ENCODE measurements around the gene DAB1. TPM values are rescaled to one million over a fixed set of nuclear protein-coding genes. Genes with fewer than 3 reads are reported as not detected.

DAB1 gene
- total and polyA plus RNA-seq, 5 donors from 2014 or later = 0.87 to 5.1 (median 4.0) TPM

DNA sequence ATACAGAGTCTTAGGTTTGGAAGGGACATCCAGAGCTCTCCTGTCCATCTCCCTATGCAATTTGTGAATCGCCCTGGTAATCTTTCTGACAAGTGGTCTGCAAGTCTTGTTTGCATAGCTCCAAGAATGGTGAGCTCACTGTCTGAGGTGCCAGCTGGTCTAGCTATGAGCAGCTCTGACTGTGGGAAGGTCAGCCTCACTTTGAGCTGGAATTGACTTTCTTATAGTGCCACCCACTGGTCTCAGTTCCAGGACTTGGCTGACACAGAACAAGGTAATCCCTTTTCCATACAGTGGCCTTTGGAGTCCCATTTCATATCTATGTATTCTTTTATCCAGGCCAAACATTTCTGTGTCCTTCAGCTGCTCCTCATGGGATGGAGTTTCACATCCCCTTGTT lies 362.5 kb downstream of the DAB1 start:
- H3K36me3 ChIP-seq (ENCODE audit: control insufficient read depth, insufficient read depth, low read length) = no peaks in the 10 kb centered on the region
- no peak overlapping the region for H3K27ac ChIP-seq (ENCODE audit: insufficient read depth, low read length, poor library complexity, severe bottlenecking)
- no peaks in the 10 kb centered on the region for H3K27me3 ChIP-seq (ENCODE audit: control insufficient read depth, insufficient read depth, low read length)
- Mint-ChIP-seq H3K27me3 (no peaks in the 10 kb centered on the region), H3K36me3 (no peaks in the 10 kb centered on the region), H3K9me3 (no peaks in the 10 kb centered on the region), H3K4me3 (no peak overlapping the region), H3K4me1 (peaks cover 0 to 3% (median 0%) of the 10 kb centered on the region in 4 donors), H3K27ac (no peak overlapping the region)
- DNase-seq = no peak
- ATAC-seq (ENCODE audit: low read depth in 2 of 2) = no peak
- no peaks in the 10 kb centered on the region for H3K9me3 ChIP-seq (ENCODE audit: control insufficient read depth in 2 of 2, low read length in 2 of 2)
- no peaks in the 10 kb centered on the region for H3K4me1 ChIP-seq (ENCODE audit: control insufficient read depth, insufficient read depth, low read length, poor library complexity, severe bottlenecking)
- no peak overlapping the region for H3K4me3 ChIP-seq (ENCODE audit: low read depth, low read length)

GRCh38 chr1:57060451-57060850 lies 363.4 kb downstream of the DAB1 start:
- no peak overlapping the region for H3K27ac ChIP-seq (ENCODE audit: insufficient read depth, low read length, poor library complexity, severe bottlenecking)
- no peak overlapping the region for H3K4me3 ChIP-seq (ENCODE audit: low read depth, low read length)
- no peaks in the 10 kb centered on the region for H3K27me3 ChIP-seq (ENCODE audit: control insufficient read depth, insufficient read depth, low read length)
- no peak overlapping the region for H3K4me3 Mint-ChIP-seq
- peaks cover 0 to 3% (median 0%) of the 10 kb centered on the region in 4 donors for H3K4me1 Mint-ChIP-seq
- ATAC-seq (ENCODE audit: low read depth in 2 of 2) (no peak), DNase-seq (no peak)
- no peaks in the 10 kb centered on the region for H3K36me3 Mint-ChIP-seq
- H3K27ac Mint-ChIP-seq = peak overlapping the region in 1 of 3 donors; percentile 38
- no peaks in the 10 kb centered on the region for H3K9me3 ChIP-seq (ENCODE audit: control insufficient read depth in 2 of 2, low read length in 2 of 2)
- no peaks in the 10 kb centered on the region for H3K36me3 ChIP-seq (ENCODE audit: control insufficient read depth, insufficient read depth, low read length)
- no peaks in the 10 kb centered on the region for H3K4me1 ChIP-seq (ENCODE audit: control insufficient read depth, insufficient read depth, low read length, poor library complexity, severe bottlenecking)
- H3K9me3 Mint-ChIP-seq = no peaks in the 10 kb centered on the region
- H3K27me3 Mint-ChIP-seq = no peaks in the 10 kb centered on the region

DNA sequence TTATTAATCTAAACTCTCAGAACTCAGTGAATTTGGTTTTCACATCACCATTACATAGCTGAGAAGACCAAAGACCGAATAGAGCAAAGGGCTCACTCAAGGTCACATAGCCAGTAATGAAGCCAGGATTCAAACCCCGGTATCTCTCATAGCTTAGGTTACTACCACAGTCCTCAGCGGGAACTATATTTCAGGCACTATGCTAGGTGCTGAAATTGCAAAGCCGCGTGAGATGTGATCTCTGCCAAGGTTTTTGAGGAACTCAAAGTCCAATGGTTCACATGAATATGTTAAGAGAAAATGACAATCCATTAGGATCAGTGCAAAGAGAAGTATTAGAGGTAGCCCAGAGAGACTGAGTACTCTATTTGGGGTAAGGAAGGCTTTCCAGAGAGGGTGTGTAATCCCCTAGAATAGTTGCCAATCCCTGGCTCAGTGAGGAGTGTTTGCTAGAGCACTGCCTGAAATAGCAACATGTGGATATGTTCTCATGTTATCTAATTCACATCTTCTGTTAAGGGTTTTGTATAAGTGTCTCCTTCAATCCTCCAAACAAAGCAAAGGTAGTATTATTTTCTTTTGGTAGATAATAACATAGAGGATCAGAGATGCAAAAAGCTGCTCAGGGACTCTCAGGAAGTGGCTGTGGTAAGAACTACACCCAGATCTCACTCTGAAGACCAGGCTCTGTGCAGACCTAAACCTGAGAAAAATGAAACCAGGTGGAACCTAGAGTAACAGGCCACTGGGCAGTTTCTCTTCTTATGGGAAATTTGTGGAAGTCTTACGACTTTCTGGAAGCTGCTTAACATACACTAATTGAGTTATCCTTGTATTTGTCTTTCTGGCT lies 365.0 kb downstream of the DAB1 start:
- no peak overlapping the region for H3K27ac ChIP-seq (ENCODE audit: insufficient read depth, low read length, poor library complexity, severe bottlenecking)
- Mint-ChIP-seq H3K36me3 (no peaks in the 10 kb centered on the region), H3K27me3 (no peaks in the 10 kb centered on the region), H3K9me3 (no peaks in the 10 kb centered on the region), H3K27ac (no peak overlapping the region), H3K4me3 (no peak overlapping the region), H3K4me1 (peaks cover 0 to 3% (median 0%) of the 10 kb centered on the region in 4 donors)
- H3K9me3 ChIP-seq (ENCODE audit: control insufficient read depth in 2 of 2, low read length in 2 of 2) = no peaks in the 10 kb centered on the region
- H3K27me3 ChIP-seq (ENCODE audit: control insufficient read depth, insufficient read depth, low read length) = no peaks in the 10 kb centered on the region
- no peaks in the 10 kb centered on the region for H3K36me3 ChIP-seq (ENCODE audit: control insufficient read depth, insufficient read depth, low read length)
- ATAC-seq (ENCODE audit: low read depth in 2 of 2) (no peak), DNase-seq (peak in 1 of 3 donors; percentile 3)
- H3K4me3 ChIP-seq (ENCODE audit: low read depth, low read length) = no peak overlapping the region
- H3K4me1 ChIP-seq (ENCODE audit: control insufficient read depth, insufficient read depth, low read length, poor library complexity, severe bottlenecking) = no peaks in the 10 kb centered on the region

- Mint-ChIP-seq H3K4me1 (no peaks in the 10 kb centered on the region), H3K36me3 (no peaks in the 10 kb centered on the region), H3K27ac (no peak overlapping the region), H3K9me3 (peaks cover 0 to 2% (median 0%) of the 10 kb centered on the region in 7 donors), H3K4me3 (no peak overlapping the region), H3K27me3 (no peaks in the 10 kb centered on the region)
- no peak overlapping the region for H3K27ac ChIP-seq (ENCODE audit: insufficient read depth, low read length, poor library complexity, severe bottlenecking)
- no peaks in the 10 kb centered on the region for H3K4me1 ChIP-seq (ENCODE audit: control insufficient read depth, insufficient read depth, low read length, poor library complexity, severe bottlenecking)
- H3K27me3 ChIP-seq (ENCODE audit: control insufficient read depth, insufficient read depth, low read length) = no peaks in the 10 kb centered on the region
- no peak overlapping the region for H3K4me3 ChIP-seq (ENCODE audit: low read depth, low read length)
- H3K36me3 ChIP-seq (ENCODE audit: control insufficient read depth, insufficient read depth, low read length) = no peaks in the 10 kb centered on the region
- DNase-seq (no peak), ATAC-seq (ENCODE audit: low read depth in 2 of 2) (no peak)
- no peaks in the 10 kb centered on the region for H3K9me3 ChIP-seq (ENCODE audit: control insufficient read depth in 2 of 2, low read length in 2 of 2)
Measured at GRCh38 chr1:57048856-57049255, 375.0 kb downstream of the DAB1 start.

DNA sequence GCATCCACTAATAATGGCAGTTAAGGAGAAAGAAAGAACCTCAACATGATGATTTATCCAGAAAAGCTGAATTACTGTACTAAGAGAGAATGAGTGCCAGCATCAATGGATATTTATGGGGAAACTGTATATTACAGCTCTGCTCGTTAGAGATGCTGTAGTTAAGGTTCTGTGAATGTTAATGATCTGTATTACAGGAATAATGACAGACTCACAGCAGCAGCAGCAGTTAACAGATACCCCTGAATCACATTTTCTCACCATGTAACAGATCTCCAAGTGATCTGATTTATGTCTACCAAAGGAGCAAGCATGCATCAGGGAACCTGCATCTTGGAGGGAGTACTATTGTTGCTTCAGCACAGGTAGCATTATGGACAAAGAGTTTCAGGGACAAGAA lies 377.4 kb downstream of the DAB1 start:
- Mint-ChIP-seq H3K27me3 (no peaks in the 10 kb centered on the region), H3K27ac (no peak overlapping the region), H3K36me3 (no peaks in the 10 kb centered on the region), H3K4me3 (no peak overlapping the region), H3K4me1 (no peaks in the 10 kb centered on the region), H3K9me3 (peaks cover 0 to 6% (median 0%) of the 10 kb centered on the region in 7 donors)
- no peak overlapping the region for H3K27ac ChIP-seq (ENCODE audit: insufficient read depth, low read length, poor library complexity, severe bottlenecking)
- no peaks in the 10 kb centered on the region for H3K36me3 ChIP-seq (ENCODE audit: control insufficient read depth, insufficient read depth, low read length)
- no peaks in the 10 kb centered on the region for H3K27me3 ChIP-seq (ENCODE audit: control insufficient read depth, insufficient read depth, low read length)
- no peak for DNase-seq
- no peaks in the 10 kb centered on the region for H3K9me3 ChIP-seq (ENCODE audit: control insufficient read depth in 2 of 2, low read length in 2 of 2)
- no peak for ATAC-seq (ENCODE audit: low read depth in 2 of 2)
- H3K4me1 ChIP-seq (ENCODE audit: control insufficient read depth, insufficient read depth, low read length, poor library complexity, severe bottlenecking) = no peaks in the 10 kb centered on the region
- no peak overlapping the region for H3K4me3 ChIP-seq (ENCODE audit: low read depth, low read length)

- H3K27ac ChIP-seq (ENCODE audit: insufficient read depth, low read length, poor library complexity, severe bottlenecking) = no peak overlapping the region
- no peak for DNase-seq
- Mint-ChIP-seq H3K36me3 (no peaks in the 10 kb centered on the region), H3K9me3 (peaks cover 0 to 6% (median 0%) of the 10 kb centered on the region in 7 donors), H3K4me1 (no peaks in the 10 kb centered on the region), H3K27ac (no peak overlapping the region), H3K27me3 (no peaks in the 10 kb centered on the region), H3K4me3 (no peak overlapping the region)
- ATAC-seq (ENCODE audit: low read depth in 2 of 2) = no peak
- H3K36me3 ChIP-seq (ENCODE audit: control insufficient read depth, insufficient read depth, low read length) = no peaks in the 10 kb centered on the region
- H3K4me1 ChIP-seq (ENCODE audit: control insufficient read depth, insufficient read depth, low read length, poor library complexity, severe bottlenecking) = no peaks in the 10 kb centered on the region
- H3K27me3 ChIP-seq (ENCODE audit: control insufficient read depth, insufficient read depth, low read length) = no peaks in the 10 kb centered on the region
- H3K4me3 ChIP-seq (ENCODE audit: low read depth, low read length) = no peak overlapping the region
- H3K9me3 ChIP-seq (ENCODE audit: control insufficient read depth in 2 of 2, low read length in 2 of 2) = no peaks in the 10 kb centered on the region
Measured at GRCh38 chr1:57041901-57042300, 382.0 kb downstream of the DAB1 start.

DNA sequence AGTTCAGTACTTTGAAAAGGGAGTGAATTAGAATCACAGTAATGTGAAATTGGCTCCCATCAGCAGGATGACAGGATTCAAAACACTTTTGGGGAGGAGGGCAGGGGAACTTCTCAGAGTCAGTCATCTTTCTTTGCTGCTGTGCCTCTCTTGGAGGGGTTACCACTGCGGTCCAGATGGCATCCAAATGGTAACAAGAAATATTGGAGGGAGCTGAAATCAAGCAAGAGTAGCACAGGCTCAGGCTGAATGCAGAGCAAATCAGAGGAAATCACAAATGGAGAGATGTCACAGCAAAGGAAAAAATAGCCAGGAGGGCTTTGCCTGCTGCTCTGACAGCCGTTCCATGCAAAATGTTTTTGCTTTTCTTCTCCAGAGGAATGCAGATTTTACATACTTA lies 383.0 kb downstream of the DAB1 start:
- no peak overlapping the region for H3K4me3 ChIP-seq (ENCODE audit: low read depth, low read length)
- no peaks in the 10 kb centered on the region for H3K27me3 ChIP-seq (ENCODE audit: control insufficient read depth, insufficient read depth, low read length)
- no peak overlapping the region for H3K27ac ChIP-seq (ENCODE audit: insufficient read depth, low read length, poor library complexity, severe bottlenecking)
- no peak for DNase-seq
- H3K4me1 ChIP-seq (ENCODE audit: control insufficient read depth, insufficient read depth, low read length, poor library complexity, severe bottlenecking) = no peaks in the 10 kb centered on the region
- no peaks in the 10 kb centered on the region for H3K36me3 Mint-ChIP-seq
- H3K27me3 Mint-ChIP-seq = no peaks in the 10 kb centered on the region
- no peak overlapping the region for H3K27ac Mint-ChIP-seq
- H3K36me3 ChIP-seq (ENCODE audit: control insufficient read depth, insufficient read depth, low read length) = no peaks in the 10 kb centered on the region
- no peak overlapping the region for H3K4me3 Mint-ChIP-seq
- H3K9me3 Mint-ChIP-seq = peaks cover 0 to 6% (median 0%) of the 10 kb centered on the region in 7 donors
- ATAC-seq (ENCODE audit: low read depth in 2 of 2) = no peak
- no peaks in the 10 kb centered on the region for H3K9me3 ChIP-seq (ENCODE audit: control insufficient read depth in 2 of 2, low read length in 2 of 2)
- no peaks in the 10 kb centered on the region for H3K4me1 Mint-ChIP-seq

Data from CD4-positive, CD25-positive, alpha-beta regulatory T cell (primary cell).